Ovary (tissue), 3 donors: Measurements from ENCODE around the gene PRMT3.

Source experiments
- CTCF ChIP-seq, 3 donors: fragments of 450-650 bp in 2 of 3; fragments of 200-600 bp in 1 of 3; IDR thresholded peaks; one replicate each; pipeline versions ENCODE4 v1.5.1 to v1.8.0; 2016 to 2022; ENCODE audit warnings: antibody characterized with exemption in 3 of 3, mild to moderate bottlenecking in 1 of 3
- EP300 ChIP-seq: sonication (generic); formaldehyde crosslinking; IDR thresholded peaks from one replicate; pipeline ENCODE4 v1.6.1; 2017; ENCODE audit warnings: antibody characterized with exemption
- POLR2A ChIP-seq: fragments of 450-650 bp; IDR thresholded peaks from one replicate; pipeline ENCODE4 v1.6.1; 2017; ENCODE audit warnings: antibody characterized with exemption, mild to moderate bottlenecking, moderate library complexity
- donor health status: DM: no; HTN: no; CAD: no.

GRCh38 chr11:20535271-20535881 is 147.9 kb downstream of the PRMT3 start:
- TF ChIP-seq CTCF (IDR thresholded peaks at IDR 0.05) (no peak), POLR2A (no peak), EP300 (no peak)
